WI38 (cell line): Measurements from ENCODE around the gene MARF1.
"Not testable (repeated sequence)": the region's sequence is repeated elsewhere in the genome, so short reads cannot be mapped to it uniquely, and the experiment has no call there.

Experiments
- H3K4me3 ChIP-seq: 2 replicates; pipeline ENCODE4 v1.5.1; 2011; ENCODE audit warnings: low read depth, mild to moderate bottlenecking, control low read depth, low read length
- CTCF ChIP-seq: IDR thresholded peaks from 2 replicates; pipeline ENCODE4 v1.5.1; 2012; ENCODE audit warnings: low read depth, mild to moderate bottlenecking, control low read depth, low read length

The MARF1 gene

GRCh38 chr16:15553313-15554088, 89.5 kb downstream of the MARF1 start:
- H3K4me3 ChIP-seq, result no peak overlapping the region
- no peak for TF ChIP-seq CTCF

- TF ChIP-seq CTCF, result no peak
- H3K4me3 ChIP-seq, result no peak overlapping the region
Measured at GRCh38 chr16:15552507-15552906, 90.4 kb downstream of the MARF1 start.

- TF ChIP-seq CTCF, result no peak
- H3K4me3 ChIP-seq, result no peak overlapping the region
Measured at GRCh38 chr16:15548482-15548891, 94.5 kb downstream of the MARF1 start.

- no peak for TF ChIP-seq CTCF
Measured at GRCh38 chr16:15547768-15548096, 95.2 kb downstream of the MARF1 start.

GRCh38 chr16:15547072-15547767, 95.7 kb downstream of the MARF1 start:
- H3K4me3 ChIP-seq, result not testable (repeated sequence)

More at GRCh38 chr16:15547768-15548096, 95.2 kb downstream of the MARF1 start:
- no peak overlapping the region for H3K4me3 ChIP-seq

GRCh38 chr16:15545544-15545943, 97.4 kb downstream of the MARF1 start:
- H3K4me3 ChIP-seq, result no peak overlapping the region
- TF ChIP-seq CTCF, result no peak

- H3K4me3 ChIP-seq, result no peak overlapping the region
- no peak for TF ChIP-seq CTCF
Measured at GRCh38 chr16:15544405-15544804, 98.5 kb downstream of the MARF1 start.
